T-helper 2 cell (primary cell): ENCODE data around the gene PEX16.
"Not testable (repeated sequence)": the region's sequence is repeated elsewhere in the genome, so short reads cannot be mapped to it uniquely, and the experiment has no call there.

Experiments used
- DNase-seq, 5 experiments: peaks; one replicate each; pipeline versions ENCODE4 v3.0.0 to v3.0.0-alpha.2; 2012 to 2022

The PEX16 gene

GRCh38 chr11:45918331-45918941 is 759 bp upstream of the PEX16 start:
- DNase-seq: peak in 4 of 5 experiments; percentile 36 to 64 (median 50)

- peak in 2 of 5 experiments; percentile 14 to 49 for DNase-seq
Measured at GRCh38 chr11:45917286-45917622, 423 bp downstream of the PEX16 start.

- no peak for DNase-seq
Measured at GRCh38 chr11:45915446-45915845, 2.2 kb downstream of the PEX16 start.

GRCh38 chr11:45913942-45914635 is 3.6 kb downstream of the PEX16 start:
- DNase-seq: no peak

GRCh38 chr11:45913514-45913913 is 4.2 kb downstream of the PEX16 start:
- DNase-seq: no peak

- DNase-seq: no peak
Measured at GRCh38 chr11:45910623-45911022, 7.1 kb downstream of the PEX16 start.

GRCh38 chr11:45909594-45910475 is 7.8 kb downstream of the PEX16 start:
- DNase-seq: no peak

GRCh38 chr11:45907911-45908370 is 9.7 kb downstream of the PEX16 start:
- no peak for DNase-seq

- no peak for DNase-seq
Measured at GRCh38 chr11:45906965-45907611, 10.6 kb downstream of the PEX16 start, which contains the start of gene FREY1. Gene FREY1, minus strand, starts transcription at chr11:45907271. Its CDS starts 26 bp downstream, at chr11:45907245.

- DNase-seq: no peak
Measured at GRCh38 chr11:45906096-45906682, 11.5 kb downstream of the PEX16 start.

- not testable (repeated sequence) for DNase-seq
Measured at GRCh38 chr11:45905576-45905975, 12.1 kb downstream of the PEX16 start.

- DNase-seq: no peak
Measured at GRCh38 chr11:45905095-45905494, 12.6 kb downstream of the PEX16 start.

- no peak for DNase-seq
Measured at GRCh38 chr11:45904309-45904915, 13.3 kb downstream of the PEX16 start.

GRCh38 chr11:45902452-45903380 is 15.0 kb downstream of the PEX16 start:
- DNase-seq: no peak

- DNase-seq: no peak
Measured at GRCh38 chr11:45901626-45902025, 16.1 kb downstream of the PEX16 start.

- DNase-seq: no peak
Measured at GRCh38 chr11:45900916-45901617, 16.6 kb downstream of the PEX16 start.

GRCh38 chr11:45900175-45900800 is 17.4 kb downstream of the PEX16 start:
- not testable (repeated sequence) for DNase-seq

GRCh38 chr11:45899448-45900174 is 18.1 kb downstream of the PEX16 start:
- DNase-seq: peak in 4 of 5 experiments; percentile 41 to 58 (median 52)

GRCh38 chr11:45899086-45899447 is 18.6 kb downstream of the PEX16 start:
- DNase-seq: no peak
